Osteoblast (primary cell): ENCODE measurements around the gene FAM13A. TPM values are rescaled to one million over a fixed set of nuclear protein-coding genes. Genes with fewer than 3 reads are reported as not detected.
"Not testable (repeated sequence)": the region's sequence is repeated elsewhere in the genome, so short reads cannot be mapped to it uniquely, and the experiment has no call there.

Experiments
- DNase-seq: peaks from one replicate; pipeline ENCODE4 v3.0.0; 2011; ENCODE audit warnings: low spot score, mixed read lengths; ENCODE audit not compliant: insufficient read length; ENCODE audit errors: missing footprints
- H2AFZ ChIP-seq: 2 replicates; pipeline ENCODE4 v1.6.0; 2011; ENCODE audit warnings: mild to moderate bottlenecking, low read length
- H3K27ac ChIP-seq: 2 replicates; pipeline ENCODE4 v1.5.1; 2011; ENCODE audit warnings: mild to moderate bottlenecking, low read depth, low read length, moderate library complexity
- H3K27me3 ChIP-seq: 2 replicates; pipeline ENCODE4 v1.6.0; 2012; ENCODE audit warnings: mild to moderate bottlenecking, control low read depth, inconsistent platforms, low read length, moderate library complexity; ENCODE audit not compliant: insufficient read depth
- H3K36me3 ChIP-seq: 2 replicates; pipeline ENCODE4 v1.5.1; 2011; ENCODE audit warnings: mild to moderate bottlenecking, low read length, control low read depth, moderate library complexity; ENCODE audit not compliant: insufficient read depth
- H3K4me1 ChIP-seq: 2 replicates; pipeline ENCODE4 v1.5.1; 2011; ENCODE audit warnings: mild to moderate bottlenecking, low read length, control low read depth, moderate library complexity; ENCODE audit not compliant: insufficient read depth
- H3K4me2 ChIP-seq: 2 replicates; pipeline ENCODE4 v1.6.0; 2011; ENCODE audit warnings: mild to moderate bottlenecking, low read length; ENCODE audit not compliant: insufficient read depth
- H3K4me3 ChIP-seq: fragments of 200-600 bp; sonication (generic); 3 replicates; pipeline ENCODE4 v1.5.1; 2012; ENCODE audit warnings: mild to moderate bottlenecking, low read length, inconsistent platforms; ENCODE audit not compliant: insufficient read depth
- H3K79me2 ChIP-seq: 2 replicates; pipeline ENCODE4 v1.6.0; 2012; ENCODE audit warnings: mild to moderate bottlenecking, low read length, control low read depth, inconsistent platforms; ENCODE audit not compliant: insufficient read depth
- H3K9me3 ChIP-seq: 2 replicates; pipeline ENCODE4 v1.5.1; 2011; ENCODE audit warnings: low read depth, low read length, control low read depth
- H4K20me1 ChIP-seq: 2 replicates; pipeline ENCODE4 v1.6.0; 2012; ENCODE audit warnings: mild to moderate bottlenecking, low read length, control low read depth; ENCODE audit not compliant: insufficient read depth
- total RNA-seq: library from RNA; depleted of rRNA; stranded (reverse); fragments of >200 nt; gene quantifications from 2 replicates; pipeline ENCODE4 v1.2.3, GENCODE V29; 2012
- TF ChIP-seq, protein P1 (sequence below): IDR thresholded peaks from 2 replicates; pipeline ENCODE4 v1.5.1; 2011; ENCODE audit warnings: mild to moderate bottlenecking, low read depth, low read length, moderate library complexity; ENCODE audit errors: extremely low read depth

Gene FAM13A
- total RNA-seq, 1 donor, result 18.8 TPM

- DNase-seq, result no peak
- TF ChIP-seq, protein P1, sequence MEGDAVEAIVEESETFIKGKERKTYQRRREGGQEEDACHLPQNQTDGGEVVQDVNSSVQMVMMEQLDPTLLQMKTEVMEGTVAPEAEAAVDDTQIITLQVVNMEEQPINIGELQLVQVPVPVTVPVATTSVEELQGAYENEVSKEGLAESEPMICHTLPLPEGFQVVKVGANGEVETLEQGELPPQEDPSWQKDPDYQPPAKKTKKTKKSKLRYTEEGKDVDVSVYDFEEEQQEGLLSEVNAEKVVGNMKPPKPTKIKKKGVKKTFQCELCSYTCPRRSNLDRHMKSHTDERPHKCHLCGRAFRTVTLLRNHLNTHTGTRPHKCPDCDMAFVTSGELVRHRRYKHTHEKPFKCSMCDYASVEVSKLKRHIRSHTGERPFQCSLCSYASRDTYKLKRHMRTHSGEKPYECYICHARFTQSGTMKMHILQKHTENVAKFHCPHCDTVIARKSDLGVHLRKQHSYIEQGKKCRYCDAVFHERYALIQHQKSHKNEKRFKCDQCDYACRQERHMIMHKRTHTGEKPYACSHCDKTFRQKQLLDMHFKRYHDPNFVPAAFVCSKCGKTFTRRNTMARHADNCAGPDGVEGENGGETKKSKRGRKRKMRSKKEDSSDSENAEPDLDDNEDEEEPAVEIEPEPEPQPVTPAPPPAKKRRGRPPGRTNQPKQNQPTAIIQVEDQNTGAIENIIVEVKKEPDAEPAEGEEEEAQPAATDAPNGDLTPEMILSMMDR, result no peak
These were observed 61.1 kb downstream of the FAM13A start for GRCh38 chr4:88995874-88996273.

DNA sequence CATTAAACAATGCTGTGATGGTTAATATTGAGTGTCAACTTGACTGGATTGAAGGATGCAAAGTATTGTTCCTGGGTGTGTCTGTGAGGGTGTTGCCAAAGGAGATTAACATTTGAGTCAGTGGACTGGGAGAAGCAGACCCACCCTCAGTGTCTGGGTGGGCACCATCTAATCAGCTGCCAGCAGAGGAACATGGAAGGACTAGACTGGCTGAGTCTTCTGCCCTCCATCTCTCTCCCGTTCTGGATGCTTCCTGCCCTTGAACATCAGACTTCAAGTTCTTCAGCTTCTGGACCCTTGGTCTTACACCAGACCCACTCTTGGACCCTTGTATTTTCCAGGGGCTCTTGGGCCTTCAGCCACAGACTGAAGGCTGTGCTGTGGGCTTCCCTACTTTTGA is 61.7 kb downstream of the FAM13A start:
- not testable (repeated sequence) for DNase-seq, H3K4me1 ChIP-seq, H3K27ac ChIP-seq, H3K9me3 ChIP-seq, H2AFZ ChIP-seq, H3K4me2 ChIP-seq, H3K27me3 ChIP-seq, H3K4me3 ChIP-seq, H3K79me2 ChIP-seq, H4K20me1 ChIP-seq, H3K36me3 ChIP-seq

More at GRCh38 chr4:88995874-88996273, 61.1 kb downstream of the FAM13A start:
- Histone ChIP-seq H3K27ac (no peak overlapping the region), H3K4me3 (no peak overlapping the region), H3K27me3 (no peaks in the 10 kb centered on the region), H3K36me3 (no peaks in the 10 kb centered on the region), H3K9me3 (no peaks in the 10 kb centered on the region), H4K20me1 (no peaks in the 10 kb centered on the region), H3K4me1 (peaks cover 3% of the 10 kb centered on the region), H2AFZ (no peak overlapping the region), H3K79me2 (no peaks in the 10 kb centered on the region), H3K4me2 (no peak overlapping the region)

DNA sequence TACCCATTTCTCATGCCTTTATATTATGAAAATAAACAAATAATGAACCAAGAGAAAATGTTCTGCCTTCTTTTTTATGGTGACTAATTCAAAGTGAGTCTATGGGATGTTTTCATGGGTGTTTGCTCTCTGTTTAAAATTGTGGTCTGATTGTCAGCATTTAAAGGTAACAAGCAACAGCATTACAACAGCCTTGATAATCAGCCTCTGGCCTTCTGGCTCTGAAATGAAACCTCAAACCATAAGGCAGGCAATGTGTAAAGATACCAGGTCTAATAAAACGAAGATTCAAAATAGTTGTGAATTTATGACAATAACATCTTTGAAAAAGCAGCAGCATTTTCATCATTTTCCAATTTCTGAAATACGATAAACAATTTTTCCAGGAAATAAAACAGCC is 63.7 kb downstream of the FAM13A start:
- Histone ChIP-seq H2AFZ (no peak overlapping the region), H3K9me3 (no peaks in the 10 kb centered on the region), H3K36me3 (no peaks in the 10 kb centered on the region), H3K27me3 (no peaks in the 10 kb centered on the region), H3K4me2 (no peak overlapping the region), H3K4me3 (no peak overlapping the region), H3K27ac (no peak overlapping the region), H3K4me1 (peaks cover 8% of the 10 kb centered on the region), H3K79me2 (no peaks in the 10 kb centered on the region), H4K20me1 (no peaks in the 10 kb centered on the region)
- TF ChIP-seq, protein P1, result no peak
- peak; percentile 10 for DNase-seq

DNA sequence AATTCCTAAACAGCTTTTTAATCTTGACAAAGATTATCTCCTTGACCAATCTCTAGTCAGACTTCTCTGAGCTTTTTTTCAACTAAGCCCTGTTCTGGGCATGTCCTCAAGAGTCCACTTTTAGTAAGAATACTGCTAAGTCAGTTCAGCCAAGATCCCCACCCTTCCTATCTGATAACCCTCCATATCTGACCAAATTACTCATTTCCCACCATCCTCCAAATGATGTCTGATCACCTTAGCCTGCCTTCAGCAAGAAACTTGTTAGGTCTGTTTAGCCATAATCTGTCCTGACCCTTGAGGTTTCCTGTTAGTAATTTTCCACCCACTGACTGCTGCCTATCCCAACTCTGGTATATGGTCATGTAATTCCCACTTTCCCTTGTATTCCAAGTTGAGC is 65.2 kb downstream of the FAM13A start:
- no peaks in the 10 kb centered on the region for H3K36me3 ChIP-seq
- H3K27ac ChIP-seq, result no peak overlapping the region
- H2AFZ ChIP-seq, result no peak overlapping the region
- TF ChIP-seq, protein P1, result no peak
- H3K4me3 ChIP-seq, result no peak overlapping the region
- H4K20me1 ChIP-seq, result no peaks in the 10 kb centered on the region
- H3K4me1 ChIP-seq, result peaks cover 8% of the 10 kb centered on the region
- DNase-seq, result peak; percentile 0
- H3K4me2 ChIP-seq, result no peak overlapping the region
- no peaks in the 10 kb centered on the region for H3K79me2 ChIP-seq
- no peaks in the 10 kb centered on the region for H3K27me3 ChIP-seq
- no peaks in the 10 kb centered on the region for H3K9me3 ChIP-seq
